Mammary epithelial cell (primary cell): ENCODE data around the gene KCNIP3.

ENCODE experiments used
- CTCF ChIP-seq, 2 donors: IDR thresholded peaks in 1 of 2; conservative IDR thresholded peaks in 1 of 2; 2 replicates each; pipeline ENCODE4 v1.5.1; 2011 to 2012; ENCODE audit warnings: inconsistent platforms in 2 of 2, low read length in 2 of 2, mild to moderate bottlenecking in 2 of 2, control low read depth in 1 of 2, low read depth in 1 of 2; ENCODE audit not compliant: insufficient read depth in 1 of 2; ENCODE audit errors: extremely low read depth in 1 of 2
- EZH2 ChIP-seq: IDR thresholded peaks from 2 replicates; pipeline ENCODE4 v1.6.1; 2012; ENCODE audit warnings: low read length, inconsistent platforms, borderline replicate concordance

- TF ChIP-seq CTCF (conservative IDR thresholded peaks at IDR 0.05 in 1 of 2, IDR thresholded peaks at IDR 0.05 in 1 of 2; ENCODE audit: extremely low read depth in 1 of 2, insufficient read depth in 1 of 2, low read depth in 1 of 2, low read length in 2 of 2) (no peak), EZH2 (no peak)
Measured at GRCh38 chr2:95386031-95386430, 88.9 kb downstream of the KCNIP3 start.
